ENCODE data around the gene LIMS2. TPM values are rescaled to one million over a fixed set of nuclear protein-coding genes. Genes with fewer than 3 reads are reported as not detected.

LIMS2 gene
- total RNA-seq, 4 donors from 2014 or later: 34.5 to 198 (median 91.3) TPM

GRCh38 chr2:127664065-127664894 is 11.1 kb downstream of the LIMS2 start:
- in situ Hi-C loops (cut with MboI; ENCODE audit: low pct_ligation_motif_present in 1 of 4, low pct_unique_long_range_greater_than_20kb in 1 of 4, low sequenced_read_pairs in 3 of 4) (no loop called here), intact Hi-C loops (cut with DNase I; ENCODE audit: low total_unique reads) (no loop called here)
- H3K27ac ChIP-seq: peak overlapping the region; percentile 54 to 84 (median 74)
- peaks cover 61% of the 10 kb centered on the region for H3K27me3 ChIP-seq
- H3K36me3 ChIP-seq: no peaks in the 10 kb centered on the region
- peak; percentile 7 for DNase-seq
- H3K4me3 ChIP-seq: peak overlapping the region in 3 of 4 donors; percentile 17 to 33 (median 29)
- no peaks in the 10 kb centered on the region for H3K9me3 ChIP-seq
- WGBS, 2 donors (ENCODE audit: low coverage in 1 of 2): 32% methylated on average over 40 of the region's 69 CpGs; no CpG with 5 or more reads in 1 of the 2 donors
- TF ChIP-seq POLR2AphosphoS5 (IDR thresholded peaks at IDR 0.05): no peak
- TF ChIP-seq POLR2A (IDR thresholded peaks at IDR 0.05): no peak
- TF ChIP-seq EP300 (IDR thresholded peaks at IDR 0.05; ENCODE audit: low read depth): no peak
- peaks cover 14 to 45% (median 28%) of the 10 kb centered on the region in 4 donors for H3K4me1 ChIP-seq

DNA sequence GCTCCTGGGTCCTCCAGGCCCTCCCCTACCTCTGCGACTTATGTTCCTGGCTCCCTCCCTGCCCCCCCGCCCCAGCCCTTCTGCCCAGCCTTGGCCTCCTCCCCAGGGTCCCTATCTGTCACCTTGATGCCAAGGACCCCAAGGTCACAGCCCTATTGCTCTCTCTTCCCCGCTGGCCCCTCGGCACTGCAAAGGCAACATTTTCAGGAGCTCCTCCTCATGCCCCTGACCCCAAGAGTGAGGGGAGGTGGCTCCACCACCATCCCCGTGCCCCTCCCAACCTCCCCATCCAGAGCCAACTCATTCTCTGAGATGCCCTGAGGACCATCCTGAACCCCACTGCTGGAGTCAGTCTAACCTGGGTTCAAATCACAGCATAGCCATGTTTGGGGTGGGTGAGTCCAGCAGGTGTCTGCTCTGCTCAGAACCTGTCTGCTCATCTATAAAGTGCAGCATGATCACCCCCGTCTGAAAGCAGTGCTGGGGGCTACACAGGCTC is 11.7 kb downstream of the LIMS2 start:
- Histone ChIP-seq H3K9me3 (no peaks in the 10 kb centered on the region), H3K27ac (peak overlapping the region; percentile 54 to 84 (median 74)), H3K27me3 (peaks cover 54% of the 10 kb centered on the region), H3K4me3 (peak overlapping the region in 3 of 4 donors; percentile 17 to 33 (median 29)), H3K36me3 (no peaks in the 10 kb centered on the region), H3K4me1 (peaks cover 20 to 49% (median 29%) of the 10 kb centered on the region in 4 donors)
- in situ Hi-C loops (cut with MboI; ENCODE audit: low pct_ligation_motif_present in 1 of 4, low pct_unique_long_range_greater_than_20kb in 1 of 4, low sequenced_read_pairs in 3 of 4) (no loop called here), intact Hi-C loops (cut with DNase I; ENCODE audit: low total_unique reads) (no loop called here)
- DNase-seq: peak; percentile 4
- WGBS, 2 donors (ENCODE audit: low coverage in 1 of 2): 65% methylated on average over 6 of the region's 6 CpGs; no CpG with 5 or more reads in 1 of the 2 donors
- TF ChIP-seq POLR2A (IDR thresholded peaks at IDR 0.05): no peak
- TF ChIP-seq EP300 (IDR thresholded peaks at IDR 0.05; ENCODE audit: low read depth): no peak

DNA sequence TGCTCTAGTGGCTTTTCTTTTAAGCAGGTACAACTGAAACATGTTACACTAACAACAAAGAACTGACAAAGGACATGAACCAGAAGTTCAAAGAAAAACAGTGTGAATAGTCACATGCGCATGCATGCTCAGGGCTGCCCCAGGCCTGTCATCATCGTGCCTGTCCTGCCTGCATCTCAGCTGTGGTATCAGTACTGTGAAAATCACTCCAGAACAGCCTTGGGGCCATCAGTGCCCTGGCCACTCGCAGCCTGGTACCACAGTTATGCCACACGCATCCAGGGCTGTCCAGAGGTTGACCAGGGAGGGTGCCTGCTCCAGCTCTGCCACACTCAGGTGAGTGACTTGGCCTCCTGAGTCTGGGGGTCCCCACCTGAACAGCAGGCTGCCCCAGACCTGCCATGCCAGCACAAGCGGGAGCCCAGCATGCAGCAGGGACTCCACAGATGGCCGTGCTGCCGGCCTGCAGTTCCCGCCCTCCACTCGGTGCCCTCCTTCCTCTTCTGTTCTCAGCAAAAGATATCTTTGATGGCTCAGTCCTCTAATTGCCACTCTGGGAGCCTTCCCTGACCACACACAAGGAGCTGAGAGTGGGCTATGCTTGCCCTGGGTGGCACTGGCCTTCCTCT is 12.3 kb downstream of the LIMS2 start:
- Histone ChIP-seq H3K36me3 (no peaks in the 10 kb centered on the region), H3K27me3 (peaks cover 49% of the 10 kb centered on the region), H3K27ac (peak overlapping the region; percentile 54 to 84 (median 74)), H3K4me3 (peak overlapping the region in 1 of 4 donors; percentile 33), H3K9me3 (no peaks in the 10 kb centered on the region), H3K4me1 (peaks cover 20 to 49% (median 31%) of the 10 kb centered on the region in 4 donors)
- intact Hi-C loops (cut with DNase I; ENCODE audit: low total_unique reads) (no loop called here), in situ Hi-C loops (cut with MboI; ENCODE audit: low pct_ligation_motif_present in 1 of 4, low pct_unique_long_range_greater_than_20kb in 1 of 4, low sequenced_read_pairs in 3 of 4) (no loop called here)
- WGBS, 2 donors (ENCODE audit: low coverage in 1 of 2): 87% methylated on average over 5 of the region's 9 CpGs; no CpG with 5 or more reads in 1 of the 2 donors
- TF ChIP-seq POLR2AphosphoS5 (IDR thresholded peaks at IDR 0.05): peak in 2 of 3 donors; percentile 28 to 50
- no peak for TF ChIP-seq CTCF (IDR thresholded peaks at IDR 0.05)
- TF ChIP-seq POLR2A (IDR thresholded peaks at IDR 0.05): no peak
- TF ChIP-seq EP300 (IDR thresholded peaks at IDR 0.05; ENCODE audit: low read depth): no peak
- DNase-seq: peak; percentile 6

DNA sequence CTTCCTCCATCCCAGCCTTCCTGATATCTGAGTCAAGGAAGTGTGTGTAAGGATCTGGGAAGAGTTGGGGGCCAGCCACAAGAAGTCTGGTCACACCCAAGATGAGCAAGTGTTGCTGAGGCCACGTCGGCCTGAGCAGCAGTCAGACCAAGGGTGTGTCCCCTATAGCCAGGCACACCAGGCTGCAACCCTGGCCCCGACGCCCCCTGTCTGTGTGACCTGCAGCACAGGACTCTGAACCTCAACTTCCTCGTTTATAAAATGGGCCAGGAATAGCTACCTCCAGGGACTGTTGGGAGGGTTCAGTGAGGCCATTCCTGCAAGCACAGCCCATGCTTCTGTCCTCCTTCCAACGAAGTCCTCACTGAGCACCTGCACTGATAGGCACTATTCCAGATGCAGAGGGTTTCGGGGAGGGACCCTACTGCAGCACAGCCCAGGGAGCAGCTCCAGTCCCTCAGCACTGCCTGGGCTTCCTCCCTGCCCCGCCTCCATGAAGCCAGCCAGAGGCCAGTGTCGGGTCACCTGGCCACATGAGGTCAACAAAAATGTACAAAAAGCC is 13.3 kb downstream of the LIMS2 start:
- Histone ChIP-seq H3K27ac (peak overlapping the region; percentile 81 to 91 (median 86)), H3K9me3 (no peaks in the 10 kb centered on the region), H3K27me3 (peaks cover 40% of the 10 kb centered on the region), H3K36me3 (no peaks in the 10 kb centered on the region), H3K4me1 (peaks cover 21 to 49% (median 35%) of the 10 kb centered on the region in 4 donors), H3K4me3 (no peak overlapping the region)
- in situ Hi-C loops (cut with MboI; ENCODE audit: low pct_ligation_motif_present in 1 of 4, low pct_unique_long_range_greater_than_20kb in 1 of 4, low sequenced_read_pairs in 3 of 4): no loop called here
- intact Hi-C loops (cut with DNase I; ENCODE audit: low total_unique reads): no loop called here
- 30 to 52% methylated on average over 2 to 9 of the region's 9 CpGs for WGBS, 2 donors (ENCODE audit: low coverage in 1 of 2)
- TF ChIP-seq EP300 (IDR thresholded peaks at IDR 0.05; ENCODE audit: low read depth) (no peak), POLR2A (IDR thresholded peaks at IDR 0.05) (no peak)
- peak; percentile 10 for DNase-seq

DNA sequence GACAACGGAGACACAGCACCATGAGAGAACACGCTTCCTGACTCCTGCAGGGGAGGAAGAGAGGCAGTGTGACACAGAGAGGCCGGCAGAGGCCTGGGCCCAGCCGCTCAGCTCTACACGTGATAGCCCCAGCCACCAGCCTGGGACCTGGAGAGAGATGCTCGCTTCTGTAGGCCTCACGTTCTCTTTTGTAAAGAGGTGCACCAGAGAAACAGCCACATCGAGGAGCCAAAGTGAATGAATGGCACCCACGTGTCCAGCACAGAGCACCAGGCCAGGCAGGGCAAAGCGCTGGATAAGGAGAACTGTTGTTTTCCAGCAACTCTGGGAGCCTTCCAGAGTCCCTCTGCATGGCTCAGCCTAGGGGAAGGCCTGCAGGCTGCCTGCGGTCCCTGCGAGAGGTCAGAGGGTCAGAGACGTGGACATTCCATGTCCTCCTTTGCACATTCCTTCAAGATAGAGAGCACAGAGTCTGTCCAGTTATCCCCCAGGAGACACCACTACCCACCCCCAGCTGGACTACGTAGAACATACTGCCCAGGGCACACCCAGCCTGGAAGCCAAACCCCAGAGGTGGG is 14.2 kb downstream of the LIMS2 start:
- Histone ChIP-seq H3K4me1 (peaks cover 26 to 50% (median 38%) of the 10 kb centered on the region in 4 donors), H3K27me3 (peaks cover 32% of the 10 kb centered on the region), H3K4me3 (no peak overlapping the region), H3K27ac (peak overlapping the region; percentile 81 to 91 (median 86)), H3K9me3 (no peaks in the 10 kb centered on the region), H3K36me3 (no peaks in the 10 kb centered on the region)
- DNase-seq: peak; percentile 4
- 79% methylated on average over 14 of the region's 14 CpGs; no CpG with 5 or more reads in 1 of the 2 donors for WGBS, 2 donors (ENCODE audit: low coverage in 1 of 2)
- TF ChIP-seq POLR2AphosphoS5 (IDR thresholded peaks at IDR 0.05) (no peak), EP300 (IDR thresholded peaks at IDR 0.05; ENCODE audit: low read depth) (no peak), CTCF (IDR thresholded peaks at IDR 0.05) (no peak), POLR2A (IDR thresholded peaks at IDR 0.05) (no peak)
- intact Hi-C loops (cut with DNase I; ENCODE audit: low total_unique reads) (no loop called here), in situ Hi-C loops (cut with MboI; ENCODE audit: low pct_ligation_motif_present in 1 of 4, low pct_unique_long_range_greater_than_20kb in 1 of 4, low sequenced_read_pairs in 3 of 4) (no loop called here)

All from transverse colon (tissue), 4 donors.